Duodenal mucosa (tissue), 2 donors: Measurements from ENCODE around the gene SNX10.

Experiments
- H3K27ac ChIP-seq: one replicate; pipeline ENCODE4 v1.7.0; 2013; ENCODE audit warnings: low read depth, low read length
- H3K27me3 ChIP-seq, 2 donors: one replicate each; pipeline ENCODE4 v1.7.0; 2013; ENCODE audit warnings: low read length in 2 of 2, control low read depth in 1 of 2; ENCODE audit not compliant: insufficient read depth in 2 of 2, control insufficient read depth in 1 of 2
- H3K36me3 ChIP-seq, 2 donors: one replicate each; pipeline ENCODE4 v1.7.0; 2013; ENCODE audit warnings: low read length in 2 of 2, control low read depth in 1 of 2; ENCODE audit not compliant: insufficient read depth in 2 of 2, control insufficient read depth in 1 of 2
- H3K4me1 ChIP-seq, 2 donors: one replicate each; pipeline ENCODE4 v1.7.0; 2013; ENCODE audit warnings: low read length in 2 of 2, control low read depth in 1 of 2; ENCODE audit not compliant: insufficient read depth in 2 of 2, control insufficient read depth in 1 of 2
- H3K4me3 ChIP-seq, 2 donors: one replicate each; pipeline ENCODE4 v1.7.0; 2013; ENCODE audit warnings: low read length in 2 of 2, low read depth in 1 of 2
- H3K9ac ChIP-seq, 2 donors: one replicate each; pipeline ENCODE4 v1.7.0; 2013; ENCODE audit warnings: low read length in 2 of 2, low read depth in 1 of 2
- H3K9me3 ChIP-seq, 2 donors: one replicate each; pipeline ENCODE4 v1.7.0; 2013; ENCODE audit warnings: low read length in 2 of 2, control low read depth in 1 of 2; ENCODE audit not compliant: control insufficient read depth in 1 of 2

SNX10 gene

GRCh38 chr7:26349005-26349915 lies 57.6 kb downstream of the SNX10 start:
- Histone ChIP-seq H3K9ac (no peak overlapping the region), H3K9me3 (no peaks in the 10 kb centered on the region), H3K27me3 (no peaks in the 10 kb centered on the region), H3K27ac (peak overlapping the region; percentile 5), H3K36me3 (no peaks in the 10 kb centered on the region), H3K4me1 (peaks cover 5 to 8% of the 10 kb centered on the region in 2 donors), H3K4me3 (no peak overlapping the region)

GRCh38 chr7:26351171-26351570 lies 59.5 kb downstream of the SNX10 start:
- no peak overlapping the region for H3K27ac ChIP-seq
- no peak overlapping the region for H3K4me3 ChIP-seq
- H3K27me3 ChIP-seq = no peaks in the 10 kb centered on the region
- H3K9me3 ChIP-seq = no peaks in the 10 kb centered on the region
- H3K4me1 ChIP-seq = peaks cover 5 to 8% of the 10 kb centered on the region in 2 donors
- no peak overlapping the region for H3K9ac ChIP-seq
- no peaks in the 10 kb centered on the region for H3K36me3 ChIP-seq

- Histone ChIP-seq H3K27ac (no peak overlapping the region), H3K9ac (no peak overlapping the region), H3K9me3 (no peaks in the 10 kb centered on the region), H3K4me3 (no peak overlapping the region), H3K27me3 (no peaks in the 10 kb centered on the region), H3K36me3 (no peaks in the 10 kb centered on the region), H3K4me1 (no peaks in the 10 kb centered on the region)
Observed at GRCh38 chr7:26356229-26356628, 64.6 kb downstream of the SNX10 start.

GRCh38 chr7:26356929-26357798 lies 65.5 kb downstream of the SNX10 start:
- Histone ChIP-seq H3K4me1 (no peaks in the 10 kb centered on the region), H3K27ac (no peak overlapping the region), H3K9me3 (no peaks in the 10 kb centered on the region), H3K36me3 (no peaks in the 10 kb centered on the region), H3K27me3 (no peaks in the 10 kb centered on the region), H3K4me3 (no peak overlapping the region), H3K9ac (no peak overlapping the region)

- Histone ChIP-seq H3K4me1 (no peaks in the 10 kb centered on the region), H3K9ac (no peak overlapping the region), H3K36me3 (no peaks in the 10 kb centered on the region), H3K27ac (no peak overlapping the region), H3K9me3 (no peaks in the 10 kb centered on the region), H3K4me3 (no peak overlapping the region), H3K27me3 (no peaks in the 10 kb centered on the region)
Observed at GRCh38 chr7:26357799-26358151, 66.1 kb downstream of the SNX10 start.

- Histone ChIP-seq H3K9me3 (no peaks in the 10 kb centered on the region), H3K9ac (no peak overlapping the region), H3K4me1 (no peaks in the 10 kb centered on the region), H3K36me3 (peaks cover 0 to 2% of the 10 kb centered on the region in 2 donors), H3K27me3 (no peaks in the 10 kb centered on the region), H3K4me3 (no peak overlapping the region), H3K27ac (no peak overlapping the region)
Observed at GRCh38 chr7:26360650-26361049, 69.0 kb downstream of the SNX10 start.

GRCh38 chr7:26361637-26362036 lies 70.0 kb downstream of the SNX10 start:
- Histone ChIP-seq H3K27me3 (no peaks in the 10 kb centered on the region), H3K4me3 (no peak overlapping the region), H3K9me3 (no peaks in the 10 kb centered on the region), H3K36me3 (peaks cover 0 to 5% of the 10 kb centered on the region in 2 donors), H3K4me1 (no peaks in the 10 kb centered on the region), H3K27ac (no peak overlapping the region), H3K9ac (no peak overlapping the region)

- Histone ChIP-seq H3K27me3 (no peaks in the 10 kb centered on the region), H3K9me3 (no peaks in the 10 kb centered on the region), H3K4me1 (no peaks in the 10 kb centered on the region), H3K36me3 (peaks cover 0 to 5% of the 10 kb centered on the region in 2 donors), H3K4me3 (no peak overlapping the region), H3K27ac (no peak overlapping the region), H3K9ac (no peak overlapping the region)
Observed at GRCh38 chr7:26363465-26363864, 71.8 kb downstream of the SNX10 start.

- no peak overlapping the region for H3K4me3 ChIP-seq
- peaks cover 0 to 5% of the 10 kb centered on the region in 2 donors for H3K36me3 ChIP-seq
- no peak overlapping the region for H3K27ac ChIP-seq
- no peaks in the 10 kb centered on the region for H3K9me3 ChIP-seq
- no peaks in the 10 kb centered on the region for H3K27me3 ChIP-seq
- peak overlapping the region in 1 of 2 donors; percentile 14 for H3K9ac ChIP-seq
- H3K4me1 ChIP-seq = peaks cover 0 to 4% of the 10 kb centered on the region in 2 donors
Observed at GRCh38 chr7:26365077-26365900, 73.6 kb downstream of the SNX10 start.
